Esophagus muscularis mucosa (tissue), 4 donors: ENCODE data around the gene SHROOM2. TPM values are rescaled to one million over a fixed set of nuclear protein-coding genes. Genes with fewer than 3 reads are reported as not detected.

ENCODE experiments used
- DNase-seq: peaks from one replicate; pipeline ENCODE4 v3.0.0-alpha.2; 2017; ENCODE audit errors: extremely low spot score
- H3K27ac ChIP-seq, 4 donors: fragments of 200-600 bp; sonication (generic); replicated peaks in 1 of 4; 1 replicate in 3 of 4; 2 replicates in 1 of 4; pipeline ENCODE4 v1.5.1; 2016 to 2019; ENCODE audit warnings: mild to moderate bottlenecking in 1 of 4
- H3K27me3 ChIP-seq, 4 donors: fragments of 200-600 bp; sonication (generic); one replicate each; pipeline versions ENCODE4 v1.5.1 to v1.6.0; 2016 to 2019
- H3K36me3 ChIP-seq, 4 donors: fragments of 200-600 bp; sonication (generic); one replicate each; pipeline ENCODE4 v1.5.1; 2016 to 2019
- H3K4me1 ChIP-seq, 4 donors: fragments of 200-600 bp; sonication (generic); one replicate each; pipeline ENCODE4 v1.5.1; 2016 to 2019
- H3K4me3 ChIP-seq, 4 donors: fragments of 200-600 bp; sonication (generic); 1 replicate in 2 of 4; 2 replicates in 2 of 4; pipeline ENCODE4 v1.5.1; 2016 to 2019; ENCODE audit warnings: mild to moderate bottlenecking in 4 of 4, moderate library complexity in 1 of 4
- H3K9me3 ChIP-seq, 4 donors: fragments of 200-600 bp; sonication (generic); 1 replicate in 3 of 4; 2 replicates in 1 of 4; pipeline ENCODE4 v1.5.1; 2016 to 2019
- EP300 ChIP-seq: sonication (generic); formaldehyde crosslinking; IDR thresholded peaks from one replicate; pipeline ENCODE4 v1.6.1; 2017; ENCODE audit warnings: antibody characterized with exemption
- POLR2A ChIP-seq: fragments of 450-650 bp; IDR thresholded peaks from one replicate; pipeline ENCODE4 v1.6.1; 2017; ENCODE audit warnings: antibody characterized with exemption, moderate library complexity, mild to moderate bottlenecking, low read depth
- POLR2AphosphoS5 ChIP-seq, 2 donors: sonication (generic); formaldehyde crosslinking; IDR thresholded peaks; one replicate each; pipeline ENCODE4 v1.6.1; 2017; ENCODE audit warnings: antibody characterized with exemption in 2 of 2
- WGBS: methylation state at CpG from one replicate; pipeline ENCODE4 v1.1.5; 2018; 5-methylcytosine and 5-hydroxymethylcytosine counted together
- intact Hi-C: fragments of 100-400 bp; cut with DNase I; formaldehyde crosslinking; loops from one replicate; pipeline ENCODE4 v1.15.1; 2023
- total RNA-seq, 4 donors: library from RNA; depleted of rRNA; stranded (reverse); fragments of >200 nt; gene quantifications; one replicate each; pipeline versions ENCODE4 v1.1.0 to v1.2.1, GENCODE V29; 2016
- TF ChIP-seq, protein P1 (sequence below), 3 experiments: fragments of 200-600 bp in 2 of 3; fragments of 450-650 bp in 1 of 3; sonication (generic) in 2 of 3; IDR thresholded peaks; one replicate each; pipeline ENCODE4 v1.5.1; 2017 to 2019; ENCODE audit warnings: antibody characterized with exemption in 3 of 3, mild to moderate bottlenecking in 2 of 3, moderate library complexity in 1 of 3

Gene SHROOM2
- total RNA-seq, 4 donors from 2014 or later, result 0.42 to 2.7 (median 1.4) TPM

DNA sequence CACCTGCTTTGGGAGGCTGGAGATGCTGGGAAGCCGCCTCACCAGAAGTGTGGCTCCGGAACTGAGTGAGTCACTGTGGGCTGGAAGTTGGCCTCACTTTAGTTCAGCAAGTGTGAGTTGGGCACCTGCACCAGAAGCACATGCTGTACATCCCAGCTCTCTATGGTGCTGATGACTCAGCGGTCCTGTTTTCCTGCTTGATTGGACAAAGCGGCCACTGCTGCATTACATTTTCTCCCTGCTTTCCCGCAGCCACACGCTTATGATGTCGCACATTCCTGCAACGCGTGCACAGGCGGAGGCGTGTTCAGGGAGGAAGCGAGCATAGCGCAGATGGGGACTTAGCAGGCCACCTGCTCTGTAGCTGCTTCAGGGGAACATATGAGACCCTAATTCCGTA is 154.2 kb downstream of the SHROOM2 start:
- peaks cover 0 to 9% (median 0%) of the 10 kb centered on the region in 4 donors for H3K36me3 ChIP-seq
- intact Hi-C loops, result no loop called here
- no peaks in the 10 kb centered on the region for H3K4me1 ChIP-seq

DNA sequence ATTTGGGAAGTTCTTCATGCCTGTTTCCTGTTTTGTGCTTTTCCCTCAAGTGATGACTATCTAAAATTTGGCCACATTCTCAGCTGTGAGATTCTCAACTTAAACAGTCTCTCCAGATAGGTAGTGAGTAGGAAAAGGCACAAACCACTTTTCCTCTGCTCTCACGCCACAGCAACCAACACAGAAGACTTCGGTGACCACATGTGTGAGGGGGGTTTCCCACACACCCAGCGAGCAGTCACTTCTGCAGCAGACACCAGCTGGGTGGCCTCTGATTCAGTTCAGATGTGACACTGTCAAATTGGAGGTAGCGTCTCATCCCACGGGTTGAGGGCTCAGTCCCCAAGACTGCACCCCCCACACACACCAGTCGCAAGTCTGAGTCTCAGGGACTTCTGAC is 155.9 kb downstream of the SHROOM2 start:
- Histone ChIP-seq H3K27me3 (peaks cover 0 to 5% (median 0%) of the 10 kb centered on the region in 4 donors), H3K4me3 (no peak overlapping the region), H3K4me1 (no peaks in the 10 kb centered on the region), H3K9me3 (no peaks in the 10 kb centered on the region), H3K36me3 (peaks cover 0 to 9% (median 0%) of the 10 kb centered on the region in 4 donors), H3K27ac (no peak overlapping the region)
- intact Hi-C loops, result no loop called here
- no peak for DNase-seq
- no peak for TF ChIP-seq EP300
- no peak for TF ChIP-seq POLR2A
- TF ChIP-seq, protein P1, sequence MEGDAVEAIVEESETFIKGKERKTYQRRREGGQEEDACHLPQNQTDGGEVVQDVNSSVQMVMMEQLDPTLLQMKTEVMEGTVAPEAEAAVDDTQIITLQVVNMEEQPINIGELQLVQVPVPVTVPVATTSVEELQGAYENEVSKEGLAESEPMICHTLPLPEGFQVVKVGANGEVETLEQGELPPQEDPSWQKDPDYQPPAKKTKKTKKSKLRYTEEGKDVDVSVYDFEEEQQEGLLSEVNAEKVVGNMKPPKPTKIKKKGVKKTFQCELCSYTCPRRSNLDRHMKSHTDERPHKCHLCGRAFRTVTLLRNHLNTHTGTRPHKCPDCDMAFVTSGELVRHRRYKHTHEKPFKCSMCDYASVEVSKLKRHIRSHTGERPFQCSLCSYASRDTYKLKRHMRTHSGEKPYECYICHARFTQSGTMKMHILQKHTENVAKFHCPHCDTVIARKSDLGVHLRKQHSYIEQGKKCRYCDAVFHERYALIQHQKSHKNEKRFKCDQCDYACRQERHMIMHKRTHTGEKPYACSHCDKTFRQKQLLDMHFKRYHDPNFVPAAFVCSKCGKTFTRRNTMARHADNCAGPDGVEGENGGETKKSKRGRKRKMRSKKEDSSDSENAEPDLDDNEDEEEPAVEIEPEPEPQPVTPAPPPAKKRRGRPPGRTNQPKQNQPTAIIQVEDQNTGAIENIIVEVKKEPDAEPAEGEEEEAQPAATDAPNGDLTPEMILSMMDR (IDR thresholded peaks at IDR 0.05), result no peak
- no peak for TF ChIP-seq POLR2AphosphoS5 (IDR thresholded peaks at IDR 0.05)
- 96% methylated on average over 6 of the region's 6 CpGs for WGBS

More for the DNA sequence above, 154.2 kb downstream of the SHROOM2 start:
- Histone ChIP-seq H3K27me3 (no peaks in the 10 kb centered on the region), H3K9me3 (no peaks in the 10 kb centered on the region), H3K27ac (no peak overlapping the region), H3K4me3 (no peak overlapping the region)
- DNase-seq, result no peak
- WGBS, result 94% methylated on average over 14 of the region's 14 CpGs
- no peak for TF ChIP-seq EP300
- TF ChIP-seq, protein P1 (IDR thresholded peaks at IDR 0.05), result no peak
- no peak for TF ChIP-seq POLR2AphosphoS5 (IDR thresholded peaks at IDR 0.05)
- TF ChIP-seq POLR2A, result no peak

DNA sequence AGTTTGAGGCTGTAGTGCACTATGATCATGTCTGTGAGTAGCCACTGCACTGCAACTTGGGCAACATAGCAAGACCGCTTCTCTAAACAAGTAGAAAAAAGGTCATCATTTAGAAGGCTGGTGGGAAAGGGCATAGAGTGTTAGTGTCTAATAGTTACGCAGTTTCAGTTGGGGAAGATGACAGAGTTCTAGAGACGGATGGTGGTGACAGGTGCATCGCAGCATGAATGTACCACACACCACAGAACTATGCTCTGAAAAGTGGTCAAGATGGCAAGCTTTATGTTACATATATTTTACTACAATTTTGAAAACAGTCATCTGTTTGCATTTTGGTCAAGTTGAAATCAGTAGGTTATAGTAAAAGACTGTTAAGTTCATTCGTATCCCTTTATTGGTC is 157.2 kb downstream of the SHROOM2 start:
- no peak overlapping the region for H3K27ac ChIP-seq
- H3K27me3 ChIP-seq, result peaks cover 0 to 5% (median 0%) of the 10 kb centered on the region in 4 donors
- TF ChIP-seq EP300 (no peak), POLR2AphosphoS5 (IDR thresholded peaks at IDR 0.05) (no peak), POLR2A (no peak)
- TF ChIP-seq, protein P1 (IDR thresholded peaks at IDR 0.05), result no peak
- WGBS, result 91% methylated on average over 5 of the region's 5 CpGs
- intact Hi-C loops, result no loop called here
- no peak overlapping the region for H3K4me3 ChIP-seq
- H3K9me3 ChIP-seq, result no peaks in the 10 kb centered on the region
- DNase-seq, result no peak
- H3K36me3 ChIP-seq, result peaks cover 0 to 9% (median 0%) of the 10 kb centered on the region in 4 donors
- H3K4me1 ChIP-seq, result no peaks in the 10 kb centered on the region

DNA sequence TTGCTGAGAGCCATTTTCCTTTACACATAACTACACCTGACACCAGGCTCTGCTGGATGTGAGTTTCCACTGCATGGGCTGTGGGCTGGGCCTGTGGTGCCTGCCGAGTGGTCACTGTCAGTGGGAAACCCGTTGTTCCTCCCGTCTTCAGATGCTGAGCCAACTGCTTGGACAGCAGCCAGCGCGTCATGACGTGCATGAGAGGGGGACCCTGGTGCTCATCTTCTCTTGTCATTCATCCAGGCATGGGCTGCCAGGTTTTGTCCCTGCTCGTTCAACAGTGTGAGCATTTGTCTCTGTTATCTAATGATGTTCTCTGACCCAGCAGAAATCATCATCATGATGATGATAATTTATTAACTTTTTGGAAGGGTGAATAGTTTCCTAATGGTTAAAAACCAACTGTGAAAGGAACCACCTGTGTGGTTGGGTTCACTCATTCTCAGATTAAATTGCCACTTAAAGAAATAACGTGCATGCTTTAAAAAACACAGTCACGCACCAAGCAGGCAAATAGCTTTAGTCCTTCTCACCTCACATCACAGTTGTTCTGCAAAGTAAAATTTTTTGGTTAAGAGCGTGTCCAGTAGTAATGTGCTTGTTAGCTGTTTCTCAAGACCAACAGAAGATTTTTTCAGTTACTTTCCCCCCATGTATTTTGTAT is 161.0 kb downstream of the SHROOM2 start:
- TF ChIP-seq POLR2AphosphoS5 (IDR thresholded peaks at IDR 0.05) (no peak), EP300 (no peak), POLR2A (no peak)
- TF ChIP-seq, protein P1 (IDR thresholded peaks at IDR 0.05), result no peak
- peaks cover 0 to 5% (median 0%) of the 10 kb centered on the region in 4 donors for H3K27me3 ChIP-seq
- H3K27ac ChIP-seq, result no peak overlapping the region
- no peaks in the 10 kb centered on the region for H3K9me3 ChIP-seq
- H3K4me3 ChIP-seq, result no peak overlapping the region
- no peaks in the 10 kb centered on the region for H3K36me3 ChIP-seq
- intact Hi-C loops, result no loop called here
- WGBS, result 70% methylated on average over 10 of the region's 10 CpGs
- no peak for DNase-seq
- H3K4me1 ChIP-seq, result no peaks in the 10 kb centered on the region
